CD4-positive, alpha-beta T cell treated with Interleukin-4 for 4 hours (primary cell): ENCODE measurements around the gene SNRPB.

Experiments
- DNase-seq: peaks from one replicate; pipeline ENCODE4 v3.0.0-alpha.2; 2020

Gene SNRPB

DNA sequence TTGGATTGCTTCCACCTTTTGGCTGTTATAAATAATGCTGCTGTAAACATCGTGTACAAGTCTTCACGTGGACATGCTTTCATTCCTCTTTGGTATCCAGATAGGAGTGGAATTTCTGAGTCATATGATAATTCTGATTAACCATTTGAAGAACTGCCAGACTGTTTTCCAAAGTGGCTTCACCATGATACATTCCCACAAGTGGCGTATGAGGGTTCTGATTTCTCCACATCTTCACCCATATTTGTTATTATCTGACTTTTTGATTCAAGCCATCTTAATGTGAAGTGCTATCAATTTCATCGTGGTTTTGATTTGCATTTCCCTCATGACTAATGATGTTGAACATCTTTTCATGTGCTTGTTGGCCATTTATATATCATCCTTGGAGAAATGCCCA, 2.9 kb upstream of the SNRPB start:
- no peak for DNase-seq

DNA sequence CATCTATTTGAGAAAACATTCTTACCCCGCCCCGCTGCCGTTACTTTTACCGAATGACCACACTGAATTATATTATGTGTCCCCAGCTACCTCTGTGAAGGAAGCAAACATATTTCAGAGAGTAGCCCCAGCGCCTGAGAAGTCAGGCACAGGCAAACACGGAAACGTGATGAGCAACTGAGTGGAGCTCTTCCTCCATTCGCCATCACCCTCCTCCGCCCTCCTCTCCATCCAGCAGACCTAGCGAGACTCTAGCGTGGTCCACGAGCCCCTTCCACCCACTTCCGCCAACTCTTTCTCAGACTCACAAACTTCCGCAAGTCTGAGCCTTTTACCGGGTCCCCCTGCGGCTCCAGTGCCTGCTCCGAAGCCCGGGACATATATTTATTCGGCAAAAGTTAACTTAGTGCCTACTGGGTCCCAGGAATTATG, 582 bp downstream of the SNRPB start:
- DNase-seq = peak; percentile 61

- DNase-seq = no peak
These were observed 1.8 kb downstream of the SNRPB start for GRCh38 chr20:2468581-2469407.

- DNase-seq = no peak
These were observed 3.2 kb downstream of the SNRPB start for GRCh38 chr20:2467412-2467811.

DNA sequence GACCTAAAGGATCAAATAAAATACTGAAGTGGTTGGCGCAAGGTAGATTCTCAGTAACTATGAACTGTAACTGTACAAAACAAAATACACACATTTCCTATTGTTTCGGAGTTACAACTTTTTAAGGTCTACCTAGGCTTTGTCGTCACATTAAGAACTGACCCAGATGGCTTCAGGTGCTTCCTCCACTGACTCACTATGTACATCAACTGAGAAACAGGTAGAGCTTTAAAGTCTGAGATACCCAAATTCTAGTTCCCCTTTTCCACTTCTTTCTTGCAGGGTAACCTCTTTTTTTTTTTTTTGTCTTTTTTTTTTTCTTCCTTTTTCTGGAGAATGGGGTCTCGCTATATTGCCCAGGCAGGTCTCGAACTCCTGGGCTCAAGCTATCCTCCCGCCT, 5.5 kb downstream of the SNRPB start:
- DNase-seq = no peak

- DNase-seq = no peak
These were observed 6.8 kb downstream of the SNRPB start for GRCh38 chr20:2463616-2464365.

- no peak for DNase-seq
These were observed 8.1 kb downstream of the SNRPB start for GRCh38 chr20:2462484-2462883.

DNA sequence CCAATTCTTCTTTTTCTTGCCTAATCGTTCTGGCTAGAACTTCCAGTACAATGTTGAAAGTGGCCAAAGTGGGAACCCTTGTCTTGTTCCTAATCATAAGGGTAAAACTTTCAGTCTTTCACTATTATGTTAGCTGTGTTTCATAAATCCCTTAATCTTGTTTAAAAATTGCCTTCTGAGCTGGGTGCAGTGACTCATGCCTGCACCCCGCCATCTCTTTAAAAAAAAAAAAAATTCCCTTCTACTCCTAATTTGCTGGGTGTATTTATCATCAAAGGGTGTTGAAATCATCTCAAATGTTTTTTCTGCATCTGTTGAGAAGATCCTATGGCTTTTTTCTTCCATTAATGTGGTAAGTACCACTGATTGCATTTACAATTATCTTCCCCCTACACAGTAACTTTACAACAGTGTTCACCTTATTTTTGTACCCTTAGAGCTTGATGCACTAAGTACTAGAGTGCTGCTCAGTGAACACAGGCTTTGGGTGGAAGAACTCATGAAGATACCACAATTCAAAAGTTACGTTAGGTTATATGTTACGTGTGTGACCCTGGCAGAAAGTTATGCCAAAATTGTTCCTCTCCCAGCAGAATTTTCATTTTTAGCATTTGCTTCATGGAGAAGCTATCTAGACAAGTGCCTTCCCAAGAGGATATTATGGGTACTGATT, 9.7 kb downstream of the SNRPB start:
- DNase-seq = no peak

- no peak for DNase-seq
These were observed 10.4 kb downstream of the SNRPB start for GRCh38 chr20:2459981-2460751.

GRCh38 chr20:2458919-2459499, 11.6 kb downstream of the SNRPB start:
- DNase-seq = no peak

DNA sequence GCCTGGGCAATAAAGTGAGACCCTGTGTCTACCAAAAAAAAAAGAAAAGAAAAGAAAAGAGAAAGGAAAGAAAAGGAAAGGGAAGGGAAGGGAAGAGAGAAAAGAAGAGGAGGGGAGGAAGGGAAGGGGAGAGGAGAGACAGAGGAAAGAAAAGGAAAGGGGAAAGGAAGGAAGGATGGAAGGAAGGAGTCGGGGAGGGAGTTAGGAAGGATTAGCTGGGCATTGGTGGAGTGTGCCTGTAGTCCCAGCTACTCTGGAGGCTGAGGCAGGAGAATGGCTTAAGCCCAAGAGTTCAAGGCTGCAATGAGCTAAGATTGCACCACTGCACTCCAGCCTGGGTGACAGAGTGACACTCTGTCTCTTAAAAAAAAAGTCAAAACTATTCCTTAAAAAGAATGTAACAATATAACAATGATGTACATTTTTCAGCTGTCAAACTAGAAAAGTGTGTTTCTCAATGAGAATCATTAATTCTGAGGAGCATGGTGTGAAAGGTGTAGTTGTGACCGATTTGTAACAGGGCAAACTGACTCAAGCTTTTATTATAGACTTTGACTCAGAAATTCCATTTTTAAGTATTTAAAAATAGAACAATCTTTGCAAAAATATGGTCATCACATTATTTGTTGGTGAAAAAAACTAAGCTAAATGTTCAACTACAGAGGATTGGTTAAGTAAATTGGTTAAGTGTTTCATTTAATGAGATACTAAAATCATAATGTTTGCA, 14.7 kb downstream of the SNRPB start:
- no peak for DNase-seq

GRCh38 chr20:2453792-2454191, 16.8 kb downstream of the SNRPB start:
- no peak for DNase-seq

DNA sequence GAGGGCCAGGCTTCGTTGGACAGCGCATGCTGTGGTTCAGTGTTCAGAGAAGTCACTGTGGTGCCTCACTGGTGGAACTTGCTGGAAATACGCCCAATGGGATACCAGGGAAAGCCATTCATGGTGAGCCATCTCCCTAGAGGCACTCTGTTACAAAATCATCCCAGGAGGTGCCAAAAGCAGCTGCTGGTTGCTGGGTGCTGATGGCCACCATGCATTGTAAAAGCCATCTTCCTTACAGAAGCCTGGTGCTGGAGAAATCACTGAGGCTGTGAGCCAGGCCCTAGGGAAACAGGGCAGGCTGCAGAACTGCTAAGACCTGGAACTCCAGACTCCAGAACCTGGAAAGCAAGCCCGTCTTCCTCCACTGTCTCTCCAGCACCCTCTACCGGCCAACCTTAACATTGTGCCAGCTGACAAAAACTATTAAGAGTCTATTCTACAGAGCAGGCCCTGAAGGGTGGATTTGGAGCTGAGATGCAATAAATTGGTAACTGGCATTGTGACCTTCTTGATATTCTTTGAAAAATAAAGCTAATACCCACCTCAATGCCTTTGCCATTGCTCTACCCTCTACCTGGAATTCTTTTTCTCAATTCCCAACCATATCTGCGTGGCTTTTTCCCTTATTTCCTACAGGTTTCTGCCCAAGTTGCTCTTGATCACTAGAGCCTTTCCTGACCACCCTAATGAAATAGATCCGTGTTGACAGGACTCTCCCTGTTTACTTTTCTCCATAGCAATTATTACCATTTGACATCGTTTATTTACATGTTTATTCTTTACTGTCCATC, 18.5 kb downstream of the SNRPB start:
- DNase-seq = peak; percentile 46

DNA sequence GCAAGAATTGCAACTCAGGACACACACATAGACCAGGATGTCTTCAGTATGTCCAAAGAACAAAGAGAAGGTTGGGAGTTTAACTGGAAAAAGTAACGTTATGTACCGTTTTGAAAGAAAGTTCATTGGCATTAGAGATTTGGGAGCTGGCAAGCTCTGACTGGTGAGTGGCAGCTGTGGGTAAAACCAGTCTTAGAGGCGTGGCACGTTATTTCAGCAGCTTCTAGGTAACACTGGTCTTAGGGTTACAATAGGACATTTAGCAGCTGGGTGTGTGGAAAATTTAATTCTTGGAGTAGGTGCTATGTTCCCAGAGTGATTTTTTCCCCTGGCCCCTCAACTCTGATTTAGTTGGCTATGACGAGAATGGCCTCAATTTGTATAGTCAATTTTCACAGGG, 19.2 kb downstream of the SNRPB start:
- DNase-seq = no peak

- peak; percentile 13 for DNase-seq
These were observed 21.2 kb downstream of the SNRPB start for GRCh38 chr20:2449386-2449785.

- no peak for DNase-seq
These were observed 23.7 kb downstream of the SNRPB start for GRCh38 chr20:2446845-2447244.

DNA sequence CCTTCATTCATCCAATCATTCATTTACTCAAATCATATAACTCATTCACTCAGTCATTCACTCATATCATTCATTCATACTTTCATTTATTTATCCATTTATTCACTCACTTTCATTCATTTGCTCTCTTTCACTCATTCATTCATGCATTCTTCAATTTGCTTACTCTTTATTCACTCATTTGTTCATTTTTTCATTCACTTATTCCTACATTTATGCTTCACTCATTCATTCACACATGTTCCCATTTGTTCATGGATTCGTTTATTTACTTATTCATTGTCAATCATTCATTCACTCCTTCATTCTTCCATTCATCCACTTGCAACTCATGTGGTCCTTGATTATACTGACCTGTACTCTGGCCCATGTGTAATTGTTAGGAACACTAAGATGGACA, 39.4 kb downstream of the SNRPB start:
- DNase-seq = no peak

GRCh38 chr20:2430538-2430937, 40.1 kb downstream of the SNRPB start:
- no peak for DNase-seq

GRCh38 chr20:2429051-2429450, 41.5 kb downstream of the SNRPB start:
- no peak for DNase-seq

DNA sequence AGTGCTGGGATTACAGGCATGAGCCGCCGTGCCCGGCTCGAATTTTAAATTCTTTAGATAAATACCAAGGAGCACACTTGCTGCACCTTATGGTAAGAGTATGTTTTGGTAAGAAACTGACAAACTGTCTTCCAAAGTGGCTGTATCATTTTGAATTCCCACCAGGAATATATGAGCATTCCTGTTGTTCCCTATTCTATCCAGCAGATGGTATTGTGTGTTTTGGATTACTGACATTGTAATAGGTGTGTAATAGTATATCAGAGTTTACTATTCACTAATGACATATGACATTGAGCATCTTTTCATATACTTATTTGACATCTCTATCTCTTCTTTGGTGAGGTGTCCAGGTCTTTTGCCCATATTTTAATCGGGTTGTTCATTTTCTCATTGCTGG, 49.3 kb downstream of the SNRPB start:
- DNase-seq = no peak

DNA sequence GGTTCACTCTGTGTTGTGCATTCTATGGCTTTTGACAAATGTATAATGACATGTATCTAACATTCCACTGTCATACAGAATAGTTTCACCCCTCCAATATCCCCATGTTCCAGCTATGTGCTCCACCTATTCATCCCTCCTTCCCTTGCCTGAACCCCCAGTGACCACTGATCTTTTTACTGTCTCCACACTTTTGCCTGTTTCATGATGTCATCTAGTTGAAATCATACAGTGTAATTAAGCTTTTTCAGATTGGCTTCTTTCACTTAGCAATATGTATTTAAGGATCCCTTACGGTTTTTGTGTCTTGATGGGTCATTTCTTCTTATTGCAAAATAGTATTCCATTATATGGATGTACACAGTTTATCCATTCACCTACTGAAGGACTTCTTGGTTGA, 50.1 kb downstream of the SNRPB start:
- DNase-seq = no peak
